ENCODE results near the gene ATP5F1B.
A peak's percentile ranks its signal among the peaks of the same experiment; 100 is the strongest.
"Not testable (repeated sequence)": the region's sequence is repeated elsewhere in the genome, so short reads cannot be mapped to it uniquely, and the experiment has no call there.

ATP5F1B gene

DNA sequence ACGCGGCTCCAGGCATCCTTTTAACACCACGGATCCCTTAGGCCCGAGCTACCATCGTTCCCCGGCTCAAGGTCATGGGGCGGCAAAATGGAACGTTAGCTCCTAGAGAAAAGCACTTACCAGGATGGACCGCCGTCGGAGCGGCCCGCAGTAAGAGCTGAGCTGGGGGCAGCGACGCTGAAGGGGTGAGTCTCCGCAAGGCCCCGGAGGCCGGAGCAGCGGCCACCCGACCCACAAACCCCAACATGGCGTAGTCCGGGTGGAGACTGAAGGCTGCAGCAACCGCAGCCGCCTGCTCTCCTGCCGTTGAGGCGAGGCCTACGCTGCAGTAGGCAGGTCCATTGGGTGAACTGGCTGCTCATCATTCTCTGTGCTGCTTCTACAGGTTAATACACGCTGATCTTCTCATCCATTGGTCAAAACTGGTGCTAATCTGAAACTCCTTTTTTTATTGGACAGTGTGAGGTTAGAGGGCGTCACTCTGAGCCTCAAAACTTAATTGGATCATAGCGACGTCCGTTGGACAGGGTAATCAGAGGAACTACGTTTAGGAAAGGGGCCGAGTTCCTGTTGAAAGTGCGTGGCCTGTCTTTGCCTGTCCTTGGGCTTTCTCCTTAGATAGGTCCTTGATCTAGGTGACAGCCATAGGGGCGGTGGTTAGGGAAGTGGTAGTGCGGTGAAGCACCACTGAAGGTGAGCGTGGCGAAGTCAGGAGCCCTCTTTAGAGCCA is at the start of gene ATP5F1B:
TSS of gene ATP5F1B (minus strand) at position 268 of the 730 bp plus-strand sequence. CDS start at position 247, 21 bp downstream.
- peak; percentile 80 for DNase-seq

DNA sequence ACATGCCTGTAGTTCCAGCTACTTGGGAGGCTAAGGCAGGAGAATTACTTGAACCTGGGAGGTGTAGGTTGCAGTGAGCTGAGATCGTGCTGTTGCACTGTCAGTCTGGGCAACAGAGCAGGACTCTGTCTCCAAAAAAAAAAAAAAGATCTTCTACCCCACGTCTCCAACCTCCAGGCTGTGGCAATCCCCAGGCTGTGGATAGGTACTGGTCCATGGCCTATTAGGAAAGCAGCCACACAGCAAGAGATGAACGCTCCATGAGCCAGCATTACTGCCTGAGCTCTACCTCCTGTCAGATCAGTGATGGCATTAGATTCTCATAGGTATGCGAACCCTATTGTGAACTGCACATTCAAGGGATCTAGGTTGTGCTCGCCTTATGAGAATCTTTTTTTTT is 48.4 kb upstream of the ATP5F1B start:
- DNase-seq = no peak

- no peak for DNase-seq
Measured at GRCh38 chr12:56688846-56689109, 43.0 kb upstream of the ATP5F1B start.

GRCh38 chr12:56688129-56688845 is 42.5 kb upstream of the ATP5F1B start, which contains the start of gene PTGES3:
Gene PTGES3 (minus strand): TSS chr12:56688284. CDS start chr12:56687999, 285 bp downstream.
- peak; percentile 98 for DNase-seq

- peak; percentile 57 for DNase-seq
Measured at GRCh38 chr12:56687223-56688128, 41.7 kb upstream of the ATP5F1B start.

DNA sequence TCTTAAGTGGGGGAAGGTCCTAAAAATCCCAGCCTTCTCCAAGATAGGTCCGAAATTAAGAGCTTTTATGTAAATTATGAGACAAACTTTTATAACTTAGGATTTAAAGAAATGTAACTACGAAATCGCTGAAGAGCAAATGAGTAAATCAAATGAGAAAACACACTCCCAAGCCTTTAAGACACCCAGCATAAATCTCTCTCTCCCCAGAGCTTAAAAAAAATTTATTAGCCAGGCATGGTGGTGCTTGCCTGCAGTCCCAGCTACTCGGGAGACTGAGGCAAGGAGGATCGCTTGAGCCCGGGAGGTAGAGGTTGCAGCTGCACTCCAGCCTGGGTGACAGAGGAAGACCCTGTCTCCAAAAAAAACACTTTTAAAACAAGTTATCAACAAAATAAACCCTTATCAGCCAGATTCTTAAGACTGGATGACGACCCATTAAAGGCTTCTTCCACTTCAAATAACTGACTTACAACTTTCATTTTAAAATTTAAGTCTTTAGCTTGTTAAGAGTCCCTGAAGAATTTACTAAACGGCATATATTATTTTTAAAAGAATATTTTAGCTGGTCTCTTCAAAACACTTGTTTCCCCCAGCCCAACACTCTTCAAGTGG is 39.1 kb upstream of the ATP5F1B start:
- no peak for DNase-seq

DNA sequence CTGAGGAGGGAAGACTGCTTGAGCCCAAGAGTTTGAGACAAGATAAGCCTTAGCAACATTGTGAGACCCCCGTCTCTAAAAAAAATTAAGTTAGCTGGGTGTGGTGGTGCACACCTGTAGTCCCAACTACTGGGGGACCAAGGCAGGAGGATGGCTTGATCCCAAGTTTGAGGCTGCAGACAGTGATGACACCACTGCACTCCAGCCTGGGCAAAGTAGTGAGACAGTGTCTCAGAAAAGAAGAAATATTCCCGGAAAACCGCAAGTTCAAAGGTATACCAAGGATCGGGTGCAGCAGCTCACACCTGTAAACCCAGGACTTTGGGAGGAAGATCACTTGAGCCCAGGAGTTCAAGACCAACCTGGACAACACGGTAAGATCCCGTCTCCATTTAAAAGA is 36.5 kb upstream of the ATP5F1B start:
- no peak for DNase-seq

DNA sequence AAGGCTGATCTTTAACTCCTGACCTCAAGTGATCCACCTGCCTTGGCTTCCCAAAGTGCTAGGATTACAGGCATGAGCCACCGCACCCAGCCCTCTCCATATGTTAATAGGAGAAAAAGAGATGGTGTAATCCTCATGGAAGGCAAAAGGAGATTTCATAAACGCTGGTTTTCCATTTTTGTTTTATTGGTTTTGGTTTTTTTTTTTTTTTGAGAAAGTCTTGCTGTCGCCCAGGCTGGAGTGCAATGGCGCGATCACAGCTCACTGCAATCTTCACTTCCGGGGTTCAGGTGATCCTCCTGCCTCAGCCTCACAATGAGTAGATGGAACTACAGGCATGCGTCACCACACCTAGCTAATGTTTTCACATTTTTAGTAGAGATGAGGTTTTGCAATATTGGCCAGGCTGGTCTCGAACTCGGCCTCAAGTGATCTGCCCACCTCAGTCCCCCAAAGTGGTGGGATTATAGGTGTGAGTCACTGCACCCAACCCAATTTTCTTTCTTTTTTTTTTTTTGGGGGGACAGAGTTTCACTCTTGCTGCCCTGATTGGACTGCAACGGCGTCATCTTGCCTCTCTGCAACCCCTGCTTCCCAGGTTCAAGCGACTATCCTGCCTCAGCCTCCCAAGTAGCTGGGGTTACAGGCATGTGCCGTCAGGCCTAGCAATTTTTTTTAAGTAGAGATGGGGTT is 34.2 kb upstream of the ATP5F1B start:
- DNase-seq = no peak

- no peak for DNase-seq
Measured at GRCh38 chr12:56678852-56679251, 33.1 kb upstream of the ATP5F1B start.

- no peak for DNase-seq
Measured at GRCh38 chr12:56677680-56678079, 31.9 kb upstream of the ATP5F1B start.

GRCh38 chr12:56676851-56677580 is 31.2 kb upstream of the ATP5F1B start:
- DNase-seq = no peak

DNA sequence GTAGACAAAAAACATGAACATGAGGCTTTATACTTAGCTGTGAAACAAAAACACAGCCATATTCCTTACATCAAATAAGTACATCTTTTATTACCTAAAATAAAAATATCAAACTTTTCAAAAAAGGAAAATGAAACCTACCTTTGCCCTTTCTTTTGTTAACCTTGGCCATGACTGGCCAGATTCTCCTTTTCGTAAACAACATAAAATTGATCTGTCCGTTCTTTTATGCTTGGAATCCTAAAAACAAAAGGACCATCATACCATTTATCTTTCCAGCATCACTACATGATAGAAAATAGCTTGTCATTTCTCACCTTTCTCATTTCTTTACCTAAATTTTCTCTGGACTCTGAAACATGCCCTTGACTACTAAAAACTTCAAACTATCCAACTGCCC is 25.8 kb upstream of the ATP5F1B start:
- no peak for DNase-seq

DNA sequence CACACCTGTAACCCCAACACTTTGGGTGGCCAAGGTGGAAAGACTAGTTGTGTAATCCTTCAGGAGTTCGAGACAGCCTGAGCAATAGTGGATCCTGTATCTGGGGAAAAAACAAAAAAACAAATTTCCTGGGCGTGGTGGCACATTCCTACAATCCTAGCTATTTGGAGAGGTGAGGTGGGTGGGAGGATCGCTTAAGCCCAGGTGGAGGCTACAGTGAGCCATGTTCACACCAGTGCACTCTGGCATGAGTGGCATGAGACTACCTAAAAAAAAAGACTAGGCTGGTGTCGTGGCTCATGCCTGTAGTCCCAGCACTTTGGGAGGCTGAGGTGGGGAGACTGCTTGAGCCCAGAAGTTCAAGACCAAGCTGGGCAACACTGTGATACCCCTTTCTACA is 25.1 kb upstream of the ATP5F1B start:
- no peak for DNase-seq

DNA sequence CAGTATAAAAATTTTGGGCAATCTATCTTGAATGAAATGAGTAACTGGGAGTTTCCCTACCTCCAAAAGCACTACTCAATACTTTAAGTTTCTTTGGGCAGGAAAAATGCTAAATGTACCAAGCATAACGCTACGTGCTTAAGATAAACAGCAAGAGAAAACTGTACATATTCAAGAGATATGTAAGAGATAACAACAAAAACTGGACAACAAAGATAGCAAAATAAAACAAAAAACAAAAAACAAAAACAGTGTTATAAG is 22.3 kb upstream of the ATP5F1B start:
- no peak for DNase-seq

- DNase-seq = no peak
Measured at GRCh38 chr12:56661979-56662638, 16.3 kb upstream of the ATP5F1B start.

GRCh38 chr12:56661560-56661959 is 15.8 kb upstream of the ATP5F1B start:
- DNase-seq = no peak

DNA sequence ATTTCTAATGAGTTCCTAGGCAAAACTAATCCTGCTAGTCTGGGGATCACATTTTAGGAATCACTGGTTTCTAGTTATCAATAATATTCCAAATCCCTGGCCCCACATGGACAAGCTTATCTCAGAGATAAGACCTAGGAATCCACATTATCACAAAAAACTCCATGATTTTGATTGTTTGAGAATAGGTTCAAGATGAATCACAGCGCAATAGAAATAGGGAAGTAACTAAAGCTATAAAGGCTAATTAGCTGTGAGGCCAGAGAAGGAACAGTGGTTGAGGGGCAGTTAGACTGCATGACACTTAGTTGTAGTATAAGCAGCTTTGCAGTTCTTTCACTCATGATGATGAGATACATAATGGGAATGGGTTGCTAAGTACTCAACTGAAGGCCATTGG is 13.1 kb upstream of the ATP5F1B start:
- DNase-seq = no peak

- DNase-seq = no peak
Measured at GRCh38 chr12:56657416-56658379, 11.9 kb upstream of the ATP5F1B start.

- DNase-seq = not testable (repeated sequence)
Measured at GRCh38 chr12:56653781-56654180, 8.0 kb upstream of the ATP5F1B start.

- DNase-seq = not testable (repeated sequence)
Measured at GRCh38 chr12:56648023-56648422, 2.2 kb upstream of the ATP5F1B start.
